ENCODE data around the gene MYO1G. TPM values are rescaled to one million over a fixed set of nuclear protein-coding genes. Genes with fewer than 3 reads are reported as not detected.

Gene MYO1G
- total RNA-seq, 2 experiments from 2014 or later, result 155 to 157 TPM

DNA sequence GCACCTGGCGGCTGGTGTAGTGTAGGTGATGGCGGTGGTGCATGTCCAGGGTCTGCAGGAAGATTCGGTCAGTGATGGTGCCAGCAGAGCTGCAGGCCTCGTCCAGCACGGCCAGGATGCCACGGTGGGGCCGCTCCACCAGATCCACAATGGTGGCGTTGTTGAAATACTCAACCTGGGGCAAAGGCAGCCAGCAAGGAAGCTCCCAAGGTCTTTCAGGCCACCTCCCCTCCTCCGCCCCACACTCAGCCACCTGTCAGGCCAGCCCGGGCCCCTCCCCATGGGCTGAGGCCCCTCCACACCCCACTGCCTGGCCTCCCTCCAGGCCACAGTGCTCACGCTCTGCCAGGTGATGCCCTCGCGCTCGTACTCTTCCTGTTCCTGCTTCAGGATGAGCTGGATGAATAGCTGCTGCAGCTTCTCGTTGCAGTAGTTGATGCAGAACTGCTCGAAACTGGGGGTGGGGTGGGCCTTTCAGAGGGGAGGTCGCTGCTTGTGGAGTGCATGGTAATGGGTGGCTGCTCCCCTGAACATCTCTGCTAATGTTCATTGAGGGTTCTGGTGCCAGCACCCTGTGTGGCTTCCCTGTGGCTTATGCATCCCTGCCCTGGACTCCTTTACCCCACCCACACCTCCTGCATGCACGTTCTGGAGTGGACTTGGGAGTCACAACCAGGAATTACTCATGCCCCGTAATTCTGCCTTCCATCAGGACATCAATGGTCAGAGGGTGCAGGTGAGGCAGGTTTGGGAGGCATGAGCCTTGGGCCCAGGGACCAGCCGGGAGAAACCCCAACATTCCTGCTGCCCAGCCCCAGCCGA lies 8.9 kb downstream of the MYO1G start:
- Mint-ChIP-seq H3K36me3 (ENCODE audit: low read depth) (peaks cover 78% of the 10 kb centered on the region), H3K4me1 (ENCODE audit: low read depth) (peaks cover 16% of the 10 kb centered on the region), H3K4me3 (no peak overlapping the region), H3K27me3 (no peaks in the 10 kb centered on the region), H3K9me3 (no peaks in the 10 kb centered on the region), H3K27ac (no peak overlapping the region)
- H3K27me3 ChIP-seq (ENCODE audit: control insufficient read depth in 1 of 2, insufficient read depth in 2 of 2, low read length in 2 of 2), result no peaks in the 10 kb centered on the region
- DNase-seq (no peak), ATAC-seq (ENCODE audit: poor library complexity) (no peak)
- intact Hi-C loops (cut with DNase I, micrococcal nuclease), result no loop called here
- H3K4me3 ChIP-seq (ENCODE audit: low read length), result no peak overlapping the region
- CTCF ChIA-PET, result no interaction called here
- no peaks in the 10 kb centered on the region for H3K9me3 ChIP-seq (ENCODE audit: control insufficient read depth in 1 of 2, insufficient read depth in 1 of 2, low read length in 2 of 2)
- H3K36me3 ChIP-seq (ENCODE audit: insufficient read depth, low read length), result peaks cover 99% of the 10 kb centered on the region
- TF ChIP-seq, protein P1, sequence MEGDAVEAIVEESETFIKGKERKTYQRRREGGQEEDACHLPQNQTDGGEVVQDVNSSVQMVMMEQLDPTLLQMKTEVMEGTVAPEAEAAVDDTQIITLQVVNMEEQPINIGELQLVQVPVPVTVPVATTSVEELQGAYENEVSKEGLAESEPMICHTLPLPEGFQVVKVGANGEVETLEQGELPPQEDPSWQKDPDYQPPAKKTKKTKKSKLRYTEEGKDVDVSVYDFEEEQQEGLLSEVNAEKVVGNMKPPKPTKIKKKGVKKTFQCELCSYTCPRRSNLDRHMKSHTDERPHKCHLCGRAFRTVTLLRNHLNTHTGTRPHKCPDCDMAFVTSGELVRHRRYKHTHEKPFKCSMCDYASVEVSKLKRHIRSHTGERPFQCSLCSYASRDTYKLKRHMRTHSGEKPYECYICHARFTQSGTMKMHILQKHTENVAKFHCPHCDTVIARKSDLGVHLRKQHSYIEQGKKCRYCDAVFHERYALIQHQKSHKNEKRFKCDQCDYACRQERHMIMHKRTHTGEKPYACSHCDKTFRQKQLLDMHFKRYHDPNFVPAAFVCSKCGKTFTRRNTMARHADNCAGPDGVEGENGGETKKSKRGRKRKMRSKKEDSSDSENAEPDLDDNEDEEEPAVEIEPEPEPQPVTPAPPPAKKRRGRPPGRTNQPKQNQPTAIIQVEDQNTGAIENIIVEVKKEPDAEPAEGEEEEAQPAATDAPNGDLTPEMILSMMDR (IDR thresholded peaks at IDR 0.05), result no peak
- POLR2A ChIA-PET, result interaction anchor here (1.4 kb wide), 1 partner anchor 142 kb away, joined by 4 read pairs; the partner anchor contains the start of gene TBRG4
- H3K4me1 ChIP-seq (ENCODE audit: insufficient read depth, low read length), result peaks cover 39% of the 10 kb centered on the region
- no peak overlapping the region for H3K27ac ChIP-seq (ENCODE audit: low read depth in 1 of 2, low read length in 2 of 2)

DNA sequence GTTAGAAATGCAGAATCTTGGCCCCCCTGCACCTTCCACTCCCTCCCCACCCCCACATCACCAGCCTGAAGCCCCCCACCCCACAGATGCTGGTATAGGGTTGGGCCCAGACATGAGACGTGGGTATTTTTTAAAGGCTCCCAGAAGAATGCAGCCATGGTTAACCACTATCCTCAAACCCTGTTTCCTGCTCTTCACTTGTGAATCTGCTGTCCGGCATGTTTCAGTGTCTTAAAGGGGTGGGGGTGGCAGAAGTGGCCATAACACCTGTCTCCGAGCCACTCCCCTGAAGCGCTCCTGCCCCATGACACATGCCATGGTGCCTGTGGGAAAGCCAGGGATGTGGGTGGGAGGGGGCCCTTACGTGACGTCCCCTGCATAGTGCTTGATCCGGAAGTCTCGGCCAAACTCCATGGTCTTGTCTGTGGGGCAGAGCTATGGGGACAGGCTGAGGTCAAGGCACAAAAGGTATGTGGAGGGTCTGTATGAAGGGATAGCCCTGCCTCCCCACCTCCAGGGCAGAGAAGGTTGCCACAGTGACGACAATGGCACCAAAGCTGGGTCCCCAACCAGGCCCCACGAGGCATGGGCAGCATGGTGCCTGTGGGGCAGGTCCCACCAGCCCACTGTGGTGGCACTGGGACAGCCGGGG lies 9.6 kb downstream of the MYO1G start:
- TF ChIP-seq, protein P1 (IDR thresholded peaks at IDR 0.05), result no peak
- H3K4me3 Mint-ChIP-seq, result no peak overlapping the region
- CTCF ChIA-PET, result no interaction called here
- peaks cover 8% of the 10 kb centered on the region for H3K4me1 Mint-ChIP-seq (ENCODE audit: low read depth)
- no peaks in the 10 kb centered on the region for H3K9me3 ChIP-seq (ENCODE audit: control insufficient read depth in 1 of 2, insufficient read depth in 1 of 2, low read length in 2 of 2)
- peaks cover 32% of the 10 kb centered on the region for H3K4me1 ChIP-seq (ENCODE audit: insufficient read depth, low read length)
- no peak overlapping the region for H3K27ac Mint-ChIP-seq
- intact Hi-C loops (cut with DNase I, micrococcal nuclease), result no loop called here
- no peak overlapping the region for H3K4me3 ChIP-seq (ENCODE audit: low read length)
- H3K9me3 Mint-ChIP-seq, result no peaks in the 10 kb centered on the region
- no peaks in the 10 kb centered on the region for H3K27me3 ChIP-seq (ENCODE audit: control insufficient read depth in 1 of 2, insufficient read depth in 2 of 2, low read length in 2 of 2)
- DNase-seq (no peak), ATAC-seq (ENCODE audit: poor library complexity) (no peak)
- H3K27me3 Mint-ChIP-seq, result no peaks in the 10 kb centered on the region
- H3K27ac ChIP-seq (ENCODE audit: low read depth in 1 of 2, low read length in 2 of 2), result no peak overlapping the region
- POLR2A ChIA-PET, result no interaction called here
- peaks cover 77% of the 10 kb centered on the region for H3K36me3 Mint-ChIP-seq (ENCODE audit: low read depth)
- H3K36me3 ChIP-seq (ENCODE audit: insufficient read depth, low read length), result peaks cover 98% of the 10 kb centered on the region

DNA sequence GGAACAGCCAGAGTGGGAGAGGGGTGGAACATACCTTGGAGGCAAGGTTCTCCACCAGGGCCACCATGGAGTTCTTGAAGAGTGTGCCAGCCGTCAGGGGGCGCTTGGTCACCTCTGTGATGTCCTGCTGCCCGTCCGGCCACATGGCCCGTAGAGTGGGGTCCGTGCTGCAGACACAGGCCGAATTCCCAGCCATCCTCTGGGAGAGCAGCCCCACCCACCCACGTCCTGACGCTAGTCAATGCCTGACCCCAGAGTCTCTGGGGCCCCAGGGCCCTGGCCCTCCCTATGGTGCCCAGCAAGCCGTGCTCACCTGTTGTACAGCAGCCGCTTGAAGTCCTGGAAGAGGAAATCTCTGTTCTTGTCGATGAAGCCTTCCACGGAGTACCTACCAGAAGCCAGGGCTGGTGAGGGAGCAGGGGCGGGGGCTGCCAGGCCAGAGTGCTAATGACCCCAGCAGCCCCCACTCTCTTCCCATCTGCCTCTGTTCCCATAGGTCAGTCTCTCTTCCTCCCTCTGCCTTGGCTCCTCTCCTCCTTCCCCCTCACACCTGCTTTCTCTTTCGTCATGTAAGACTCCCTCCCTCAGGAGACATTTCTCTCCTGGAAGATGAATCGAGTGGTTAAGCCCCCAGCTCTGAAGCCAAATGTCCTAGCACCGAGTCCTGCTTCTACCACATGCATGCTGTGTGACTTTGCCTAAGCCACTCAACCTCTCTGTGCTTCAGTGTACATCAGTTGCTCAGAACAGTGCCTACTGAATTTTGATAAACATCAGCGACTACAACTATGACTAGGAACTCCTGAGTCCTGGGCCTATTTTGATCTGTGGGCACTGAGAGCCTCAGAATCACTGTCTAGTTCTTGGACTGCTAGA lies 11.0 kb downstream of the MYO1G start:
- H3K9me3 ChIP-seq (ENCODE audit: control insufficient read depth in 1 of 2, insufficient read depth in 1 of 2, low read length in 2 of 2), result peaks cover 0 to 3% of the 10 kb centered on the region in 2 experiments
- H3K4me1 ChIP-seq (ENCODE audit: insufficient read depth, low read length), result peaks cover 18% of the 10 kb centered on the region
- H3K4me3 Mint-ChIP-seq, result no peak overlapping the region
- H3K27ac ChIP-seq (ENCODE audit: low read depth in 1 of 2, low read length in 2 of 2), result no peak overlapping the region
- TF ChIP-seq, protein P1 (IDR thresholded peaks at IDR 0.05), result no peak
- H3K4me3 ChIP-seq (ENCODE audit: low read length), result no peak overlapping the region
- ATAC-seq (ENCODE audit: poor library complexity) (no peak), DNase-seq (no peak)
- peak overlapping the region; percentile 58 for H3K27ac Mint-ChIP-seq
- H3K9me3 Mint-ChIP-seq, result no peaks in the 10 kb centered on the region
- H3K27me3 Mint-ChIP-seq, result no peaks in the 10 kb centered on the region
- POLR2A ChIA-PET, result no interaction called here
- H3K36me3 ChIP-seq (ENCODE audit: insufficient read depth, low read length), result peaks cover 94% of the 10 kb centered on the region
- H3K27me3 ChIP-seq (ENCODE audit: control insufficient read depth in 1 of 2, insufficient read depth in 2 of 2, low read length in 2 of 2), result no peaks in the 10 kb centered on the region
- H3K36me3 Mint-ChIP-seq (ENCODE audit: low read depth), result peaks cover 71% of the 10 kb centered on the region
- CTCF ChIA-PET, result no interaction called here
- no peaks in the 10 kb centered on the region for H3K4me1 Mint-ChIP-seq (ENCODE audit: low read depth)
- intact Hi-C loops (cut with DNase I, micrococcal nuclease), result no loop called here
